B cell (primary cell): ENCODE data around the gene IL11. TPM values are rescaled to one million over a fixed set of nuclear protein-coding genes. Genes with fewer than 3 reads are reported as not detected.

ENCODE experiments used
- ATAC-seq: fragments of 200-7000 bp; cut with Tn5 transposase; one replicate; pipeline ENCODE4 v1.10.0; 2021; ENCODE audit warnings: low read depth, mild to moderate bottlenecking, moderate number of reproducible peaks, moderate library complexity
- CTCF ChIA-PET: fragments of 350-600 bp; sonication (Branson Sonifier 250); formaldehyde crosslinking; loops from one replicate; lab custom pipeline; 2021; ENCODE audit warnings: antibody characterized with exemption, inconsistent platforms; lab: Charles Lee
- POLR2A ChIA-PET: fragments of 350-600 bp; sonication (Branson Sonifier 250); formaldehyde crosslinking; loops from one replicate; lab custom pipeline; 2021; ENCODE audit warnings: antibody characterized with exemption; lab: Charles Lee
- DNase-seq: peaks from one replicate; pipeline ENCODE4 v3.0.0; 2013
- H2AFZ ChIP-seq: 2 replicates; pipeline ENCODE4 v1.6.1; 2012; ENCODE audit warnings: mild to moderate bottlenecking, low read depth, low read length; ENCODE audit not compliant: insufficient read depth, poor library complexity, severe bottlenecking
- H3K27ac ChIP-seq, 2 donors: 1 replicate in 1 of 2; 2 replicates in 1 of 2; pipeline ENCODE4 v1.5.1; 2012 to 2013; ENCODE audit warnings: low read length in 2 of 2, mild to moderate bottlenecking in 2 of 2, moderate library complexity in 1 of 2
- H3K27me3 ChIP-seq, 4 experiments: fragments of 200-600 bp in 1 of 4; sonication (generic) in 1 of 4; replicated peaks in 1 of 4; 1 replicate in 2 of 4; 2 replicates in 2 of 4; pipeline versions ENCODE4 v1.6.1 to v1.7.0; 2013 to 2016; ENCODE audit warnings: low read length in 3 of 4, mild to moderate bottlenecking in 2 of 4, mixed read lengths in 1 of 4, moderate library complexity in 1 of 4; ENCODE audit not compliant: insufficient read depth in 4 of 4, control insufficient read depth in 3 of 4; ENCODE audit errors: control extremely low read depth in 1 of 4
- H3K36me3 ChIP-seq, 2 experiments: replicated peaks in 1 of 2; 1 replicate in 1 of 2; 2 replicates in 1 of 2; pipeline versions ENCODE4 v1.6.1 to v1.7.1; 2013; ENCODE audit warnings: low read length in 1 of 2; ENCODE audit not compliant: insufficient read depth in 2 of 2, control insufficient read depth in 1 of 2; ENCODE audit errors: control extremely low read depth in 1 of 2, extremely low read depth in 1 of 2
- H3K4me1 ChIP-seq, 2 donors: fragments of 200-600 bp in 1 of 2; sonication (generic) in 1 of 2; 1 replicate in 1 of 2; 2 replicates in 1 of 2; pipeline versions ENCODE4 v1.5.1 to v1.6.1; 2013 to 2017; ENCODE audit warnings: low read length in 2 of 2; ENCODE audit not compliant: control insufficient read depth in 2 of 2, insufficient read depth in 2 of 2
- H3K4me2 ChIP-seq: replicated peaks from 2 replicates; pipeline ENCODE3; 2012; ENCODE audit warnings: mild to moderate bottlenecking, low read depth, low read length; ENCODE audit not compliant: poor library complexity, severe bottlenecking
- H3K4me3 ChIP-seq, 5 experiments: fragments of 200-600 bp in 1 of 5; sonication (generic) in 1 of 5; 1 replicate in 3 of 5; 2 replicates in 2 of 5; pipeline versions ENCODE4 v1.5.1 to v1.7.0; 2011 to 2016; ENCODE audit warnings: low read length in 4 of 5, mild to moderate bottlenecking in 4 of 5, low read depth in 2 of 5, control low read depth in 1 of 5, moderate library complexity in 1 of 5; ENCODE audit not compliant: insufficient read depth in 1 of 5; ENCODE audit errors: control extremely low read depth in 1 of 5, extremely low read depth in 1 of 5
- H3K79me2 ChIP-seq: fragments of 200-600 bp; sonication (generic); one replicate; pipeline ENCODE4 v1.6.0; 2016; ENCODE audit warnings: low read length; ENCODE audit not compliant: control insufficient read depth, insufficient read depth
- H3K9ac ChIP-seq: fragments of 200-600 bp; sonication (generic); 2 replicates; pipeline ENCODE4 v1.6.1; 2017; ENCODE audit warnings: mild to moderate bottlenecking, low read length, moderate library complexity
- H3K9me3 ChIP-seq, 3 donors: one replicate each; pipeline versions ENCODE4 v1.6.1 to v1.7.1; 2013; ENCODE audit warnings: low read length in 2 of 3; ENCODE audit not compliant: control insufficient read depth in 2 of 3, insufficient read depth in 1 of 3; ENCODE audit errors: control extremely low read depth in 1 of 3
- H4K20me1 ChIP-seq: 2 replicates; pipeline ENCODE4 v1.6.0; 2012; ENCODE audit warnings: mild to moderate bottlenecking, low read length; ENCODE audit not compliant: insufficient read depth, control insufficient read depth, poor library complexity, severe bottlenecking
- H3K27ac Mint-ChIP-seq: one replicate; pipeline ENCODE4 v1.8.0; 2021; ENCODE audit warnings: mixed read lengths
- H3K27me3 Mint-ChIP-seq: one replicate; pipeline ENCODE4 v1.8.0; 2021; ENCODE audit warnings: mixed read lengths
- H3K4me1 Mint-ChIP-seq: one replicate; pipeline ENCODE4 v1.8.0; 2021; ENCODE audit warnings: mixed read lengths
- H3K4me3 Mint-ChIP-seq: one replicate; pipeline ENCODE4 v1.8.0; 2021; ENCODE audit warnings: mixed read lengths
- H3K9me3 Mint-ChIP-seq: one replicate; pipeline ENCODE4 v1.8.0; 2022; ENCODE audit warnings: mixed read lengths; ENCODE audit not compliant: insufficient read depth
- CTCF ChIP-seq: fragments of 200-600 bp; IDR thresholded peaks from one replicate; pipeline ENCODE4 v1.8.0; 2022; ENCODE audit warnings: antibody characterized with exemption, mild to moderate bottlenecking
- EZH2 ChIP-seq: IDR thresholded peaks from 2 replicates; pipeline ENCODE4 v1.6.1; 2012; ENCODE audit warnings: borderline replicate concordance, low read depth, mild to moderate bottlenecking, moderate library complexity, low read length; ENCODE audit not compliant: insufficient read depth, poor library complexity, severe bottlenecking
- WGBS: methylation state at CpG from one replicate; pipeline ENCODE4 v1.1.5; 2013; ENCODE audit warnings: missing lambda C conversion rate; ENCODE audit not compliant: insufficient coverage; 5-methylcytosine and 5-hydroxymethylcytosine counted together
- intact Hi-C: fragments of 100-400 bp; cut with micrococcal nuclease; formaldehyde crosslinking; loops from one replicate; pipeline ENCODE4 v1.10.0; 2022
- polyA plus RNA-seq: library from polyadenylated mRNA; depleted of rRNA; stranded (reverse); fragments of >200 nt; gene quantifications from 2 replicates; pipeline ENCODE4 v1.2.3, GENCODE V29; 2012
- total RNA-seq, 2 donors: library from RNA; stranded (reverse); fragments of 120-200 nt in 1 of 2; gene quantifications; 1 replicate in 1 of 2; 2 replicates in 1 of 2; pipeline versions ENCODE4 v1.2.3 to v1.2.4, GENCODE V29; 2013 to 2022

Gene IL11
- total and polyA plus RNA-seq, 2 donors (not counting 1 experiment from before 2014, with no cell fraction given), result not detected

GRCh38 chr19:55405638-55406037, 35.4 kb upstream of the IL11 start:
- H3K27me3 Mint-ChIP-seq, result no peaks in the 10 kb centered on the region
- H3K4me1 ChIP-seq, result peaks cover 11 to 25% of the 10 kb centered on the region in 2 donors
- H3K27me3 ChIP-seq, result no peaks in the 10 kb centered on the region
- peaks cover 0 to 46% of the 10 kb centered on the region in 2 experiments for H3K36me3 ChIP-seq
- peaks cover 32% of the 10 kb centered on the region for H3K4me1 Mint-ChIP-seq
- no peak overlapping the region for H3K9ac ChIP-seq
- WGBS, result 93% methylated on average over 5 of the region's 5 CpGs
- H4K20me1 ChIP-seq, result peaks cover 11% of the 10 kb centered on the region
- no peak overlapping the region for H3K4me2 ChIP-seq
- peaks cover 25% of the 10 kb centered on the region for H3K79me2 ChIP-seq
- intact Hi-C loops, result loop anchor here (5.0 kb wide), 4 partner anchors 57 to 237 kb away; partner anchors contain the start of genes C19orf85, FIZ1, ISOC2 and ZNF580
- H3K27ac ChIP-seq, result no peak overlapping the region
- DNase-seq, result no peak
- ChIA-PET POLR2A (interaction anchor here (0.6 to 0.7 kb wide), 2 partner anchors 67 to 71 kb away, joined by 3 read pairs; partner anchors contain the start of genes KMT5C and ZNF628), CTCF (interaction anchor here (0.5 to 0.7 kb wide), 2 partner anchors 10 to 304 kb away, joined by 3 read pairs; no protein-coding TSS in a partner anchor)
- no peak for ATAC-seq
- peak overlapping the region; percentile 98 for H3K4me3 Mint-ChIP-seq
- no peak for TF ChIP-seq CTCF
- TF ChIP-seq EZH2, result no peak
- no peak overlapping the region for H2AFZ ChIP-seq
- peaks cover 5% of the 10 kb centered on the region for H3K9me3 Mint-ChIP-seq
- no peak overlapping the region for H3K4me3 ChIP-seq
- H3K27ac Mint-ChIP-seq, result peak overlapping the region; percentile 7
- H3K9me3 ChIP-seq, result peaks cover 0 to 20% (median 3%) of the 10 kb centered on the region in 3 donors

GRCh38 chr19:55402509-55402908, 32.2 kb upstream of the IL11 start:
- POLR2A ChIA-PET, result interaction anchor here (0.6 kb wide), 1 partner anchor 75 kb away, joined by 3 read pairs; no protein-coding TSS in a partner anchor

More at GRCh38 chr19:55402509-55402908, 32.2 kb upstream of the IL11 start:
- no peak overlapping the region for H3K27ac ChIP-seq
- H3K4me3 ChIP-seq, result no peak overlapping the region
- no peak overlapping the region for H3K4me2 ChIP-seq
- no peak overlapping the region for H3K9ac ChIP-seq
- no peaks in the 10 kb centered on the region for H3K27me3 ChIP-seq
- no peaks in the 10 kb centered on the region for H3K27me3 Mint-ChIP-seq
- no peak overlapping the region for H2AFZ ChIP-seq
- intact Hi-C loops, result no loop called here
- H3K4me3 Mint-ChIP-seq, result no peak overlapping the region
- DNase-seq, result no peak
- H3K79me2 ChIP-seq, result peaks cover 25% of the 10 kb centered on the region
- no peaks in the 10 kb centered on the region for H3K9me3 Mint-ChIP-seq
- WGBS, result no CpG with 5 or more reads among the region's 2 CpGs
- peaks cover 11% of the 10 kb centered on the region for H4K20me1 ChIP-seq
- no peak overlapping the region for H3K27ac Mint-ChIP-seq
- no peak for ATAC-seq
- peaks cover 20% of the 10 kb centered on the region for H3K4me1 Mint-ChIP-seq
- H3K9me3 ChIP-seq, result no peaks in the 10 kb centered on the region
- peaks cover 0 to 57% of the 10 kb centered on the region in 2 experiments for H3K36me3 ChIP-seq
- TF ChIP-seq CTCF, result no peak
- TF ChIP-seq EZH2, result no peak
- peaks cover 6 to 18% of the 10 kb centered on the region in 2 donors for H3K4me1 ChIP-seq
- CTCF ChIA-PET, result interaction anchor here (1.3 kb wide), 1 partner anchor 13 kb away, joined by 4 read pairs; no protein-coding TSS in a partner anchor
